Upper lobe of left lung (tissue), 6 donors: Measurements from ENCODE around the gene DRC3. TPM values are rescaled to one million over a fixed set of nuclear protein-coding genes. Genes with fewer than 3 reads are reported as not detected.

ENCODE experiments used
- ATAC-seq, 2 donors: fragments of 200-7000 bp; cut with Tn5 transposase; one replicate each; pipeline ENCODE4 v1.9.1; 2022; ENCODE audit warnings: mild to moderate bottlenecking in 2 of 2, moderate library complexity in 2 of 2; ENCODE audit not compliant: low FRiP score in 2 of 2
- DNase-seq, 2 donors: peaks; one replicate each; pipeline ENCODE4 v3.0.0-alpha.2; 2019 to 2020
- H3K27ac ChIP-seq, 4 donors: fragments of 200-600 bp; sonication (generic); one replicate each; pipeline ENCODE4 v1.5.1; 2016 to 2019
- H3K27me3 ChIP-seq, 4 donors: fragments of 200-600 bp; sonication (generic); one replicate each; pipeline ENCODE4 v1.5.1; 2017 to 2019
- H3K36me3 ChIP-seq, 4 donors: fragments of 200-600 bp; sonication (generic); one replicate each; pipeline ENCODE4 v1.5.1; 2016 to 2019
- H3K4me1 ChIP-seq, 4 donors: fragments of 200-600 bp; sonication (generic); one replicate each; pipeline ENCODE4 v1.5.1; 2018 to 2019
- H3K4me3 ChIP-seq, 4 donors: fragments of 200-600 bp; sonication (generic); one replicate each; pipeline ENCODE4 v1.5.1; 2017 to 2019; ENCODE audit warnings: mild to moderate bottlenecking in 2 of 4, moderate library complexity in 1 of 4
- H3K9me3 ChIP-seq, 4 donors: fragments of 200-600 bp; sonication (generic); one replicate each; pipeline ENCODE4 v1.5.1; 2018 to 2019
- EP300 ChIP-seq, 4 donors: sonication (generic); formaldehyde crosslinking; IDR thresholded peaks; one replicate each; pipeline ENCODE4 v1.5.1; 2017; ENCODE audit warnings: antibody characterized with exemption in 4 of 4, control low read depth in 2 of 4
- POLR2A ChIP-seq, 4 donors: fragments of 450-650 bp; IDR thresholded peaks; one replicate each; pipeline ENCODE4 v1.5.1; 2016 to 2017; ENCODE audit warnings: antibody characterized with exemption in 4 of 4, mild to moderate bottlenecking in 2 of 4
- POLR2AphosphoS5 ChIP-seq, 2 donors: sonication (generic); formaldehyde crosslinking; IDR thresholded peaks; one replicate each; pipeline ENCODE4 v1.5.1; 2017; ENCODE audit warnings: antibody characterized with exemption in 2 of 2
- WGBS, 2 donors: methylation state at CpG; one replicate each; pipeline ENCODE4 v1.1.5; 2017 to 2018; 5-methylcytosine and 5-hydroxymethylcytosine counted together
- total RNA-seq, 6 donors: library from RNA; depleted of rRNA in 4 of 6; stranded (reverse); fragments of >200 nt in 4 of 6; gene quantifications; one replicate each; pipeline versions ENCODE4 v1.1.0 to v1.2.1, GENCODE V29; 2016 to 2021
- TF ChIP-seq, protein P1 (sequence below), 6 experiments: fragments of 450-650 bp in 4 of 6; fragments of 200-600 bp in 2 of 6; sonication (generic) in 2 of 6; IDR thresholded peaks; one replicate each; pipeline ENCODE4 v1.5.1; 2016 to 2019; ENCODE audit warnings: antibody characterized with exemption in 6 of 6
- donor health status: DM: no; HTN: no; CAD: no; lungs with moderate emphysema.
- donor health status: DM: no; HTN: yes; CAD: no; lungs with severe emphysema.

DRC3 gene
- total RNA-seq, 6 donors from 2014 or later = 1.5 to 46.2 (median 11.4) TPM

DNA sequence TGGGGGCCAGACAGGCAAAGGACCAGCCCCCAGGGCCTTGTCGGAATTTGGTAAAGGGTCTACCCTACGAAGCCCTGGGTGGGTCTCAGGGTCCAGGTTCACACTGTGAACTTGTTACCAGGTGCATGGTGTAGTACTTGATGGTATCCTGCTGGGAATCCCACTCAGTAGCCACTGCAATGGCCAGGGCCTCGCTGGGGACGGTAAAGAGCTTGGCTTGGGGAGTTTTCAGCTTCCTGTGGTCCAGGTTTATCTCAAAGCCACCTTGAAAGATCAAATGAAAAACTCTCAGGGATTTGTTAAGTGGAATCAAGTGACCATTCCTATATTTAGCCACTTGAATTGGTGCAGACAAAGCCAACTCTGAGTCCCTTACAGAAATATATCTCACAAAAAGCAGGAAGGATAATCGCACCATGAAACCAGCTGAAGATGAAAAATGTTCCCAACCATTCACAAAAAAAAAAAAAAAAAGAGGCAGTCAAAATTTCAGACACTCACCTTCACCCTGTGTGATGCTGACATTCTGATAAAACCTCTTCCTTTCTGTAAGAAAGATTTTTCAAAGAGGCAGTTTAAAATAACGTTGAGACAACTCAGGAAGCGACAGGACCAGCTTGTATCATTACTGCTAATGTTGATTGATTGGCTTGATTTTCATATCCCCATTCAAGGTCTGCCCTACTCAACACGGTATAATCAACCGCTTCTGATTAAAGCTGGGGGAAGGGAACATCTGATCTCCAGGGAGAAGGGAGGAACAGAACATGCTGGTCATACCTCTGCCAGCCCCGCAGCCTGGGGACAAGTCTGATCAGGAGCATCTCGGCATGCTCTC, 55.7 kb downstream of the DRC3 start:
- Histone ChIP-seq H3K36me3 (peaks cover 0 to 21% (median 9%) of the 10 kb centered on the region in 4 donors), H3K4me1 (peaks cover 3 to 11% (median 7%) of the 10 kb centered on the region in 4 donors), H3K4me3 (no peak overlapping the region), H3K27me3 (no peaks in the 10 kb centered on the region), H3K27ac (no peak overlapping the region), H3K9me3 (no peaks in the 10 kb centered on the region)
- 65 to 70% methylated on average over 11 of the region's 11 CpGs for WGBS, 2 donors
- no peak for DNase-seq
- TF ChIP-seq, protein P1, sequence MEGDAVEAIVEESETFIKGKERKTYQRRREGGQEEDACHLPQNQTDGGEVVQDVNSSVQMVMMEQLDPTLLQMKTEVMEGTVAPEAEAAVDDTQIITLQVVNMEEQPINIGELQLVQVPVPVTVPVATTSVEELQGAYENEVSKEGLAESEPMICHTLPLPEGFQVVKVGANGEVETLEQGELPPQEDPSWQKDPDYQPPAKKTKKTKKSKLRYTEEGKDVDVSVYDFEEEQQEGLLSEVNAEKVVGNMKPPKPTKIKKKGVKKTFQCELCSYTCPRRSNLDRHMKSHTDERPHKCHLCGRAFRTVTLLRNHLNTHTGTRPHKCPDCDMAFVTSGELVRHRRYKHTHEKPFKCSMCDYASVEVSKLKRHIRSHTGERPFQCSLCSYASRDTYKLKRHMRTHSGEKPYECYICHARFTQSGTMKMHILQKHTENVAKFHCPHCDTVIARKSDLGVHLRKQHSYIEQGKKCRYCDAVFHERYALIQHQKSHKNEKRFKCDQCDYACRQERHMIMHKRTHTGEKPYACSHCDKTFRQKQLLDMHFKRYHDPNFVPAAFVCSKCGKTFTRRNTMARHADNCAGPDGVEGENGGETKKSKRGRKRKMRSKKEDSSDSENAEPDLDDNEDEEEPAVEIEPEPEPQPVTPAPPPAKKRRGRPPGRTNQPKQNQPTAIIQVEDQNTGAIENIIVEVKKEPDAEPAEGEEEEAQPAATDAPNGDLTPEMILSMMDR (IDR thresholded peaks at IDR 0.05) = no peak
- TF ChIP-seq POLR2AphosphoS5 (IDR thresholded peaks at IDR 0.05) = no peak
- TF ChIP-seq POLR2A (IDR thresholded peaks at IDR 0.05) = no peak
- no peak for TF ChIP-seq EP300 (IDR thresholded peaks at IDR 0.05)
- ATAC-seq = no peak

DNA sequence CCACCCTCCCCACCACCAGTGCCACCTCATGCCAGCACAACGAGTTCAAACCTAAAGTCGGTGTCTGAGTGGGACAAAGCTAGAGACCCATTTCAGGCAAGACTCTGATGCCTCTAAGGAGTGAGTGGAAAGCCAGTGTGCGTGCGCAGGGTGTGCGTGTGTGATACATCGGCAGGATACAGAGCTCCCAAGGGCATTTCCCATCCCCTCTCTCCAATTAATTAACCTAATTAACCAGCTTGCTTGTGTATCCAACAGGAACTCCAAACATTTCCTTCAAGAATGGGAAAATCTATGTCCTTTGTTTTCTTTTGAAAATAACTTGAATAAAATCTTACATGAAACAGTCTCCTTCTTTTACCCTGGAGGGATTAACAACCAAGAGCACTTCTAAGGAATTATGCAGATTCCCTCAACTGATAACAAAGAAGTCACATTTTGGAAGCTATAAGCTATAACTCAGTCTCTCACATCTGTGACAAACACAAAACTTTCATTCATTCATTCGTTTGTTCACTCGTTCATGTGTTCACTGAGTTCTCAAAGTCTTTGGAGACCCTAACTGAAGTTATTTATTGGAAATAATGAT, 56.4 kb downstream of the DRC3 start:
- peaks cover 3 to 12% (median 8%) of the 10 kb centered on the region in 4 donors for H3K4me1 ChIP-seq
- no peak overlapping the region for H3K4me3 ChIP-seq
- TF ChIP-seq POLR2AphosphoS5 (IDR thresholded peaks at IDR 0.05) (no peak), POLR2A (IDR thresholded peaks at IDR 0.05) (no peak), EP300 (IDR thresholded peaks at IDR 0.05) (no peak)
- TF ChIP-seq, protein P1 (IDR thresholded peaks at IDR 0.05) = no peak
- ATAC-seq (no peak), DNase-seq (no peak)
- no peak overlapping the region for H3K27ac ChIP-seq
- 79 to 83% methylated on average over 8 of the region's 8 CpGs for WGBS, 2 donors
- peaks cover 0 to 20% (median 8%) of the 10 kb centered on the region in 4 donors for H3K36me3 ChIP-seq
- H3K9me3 ChIP-seq = no peaks in the 10 kb centered on the region
- H3K27me3 ChIP-seq = no peaks in the 10 kb centered on the region

DNA sequence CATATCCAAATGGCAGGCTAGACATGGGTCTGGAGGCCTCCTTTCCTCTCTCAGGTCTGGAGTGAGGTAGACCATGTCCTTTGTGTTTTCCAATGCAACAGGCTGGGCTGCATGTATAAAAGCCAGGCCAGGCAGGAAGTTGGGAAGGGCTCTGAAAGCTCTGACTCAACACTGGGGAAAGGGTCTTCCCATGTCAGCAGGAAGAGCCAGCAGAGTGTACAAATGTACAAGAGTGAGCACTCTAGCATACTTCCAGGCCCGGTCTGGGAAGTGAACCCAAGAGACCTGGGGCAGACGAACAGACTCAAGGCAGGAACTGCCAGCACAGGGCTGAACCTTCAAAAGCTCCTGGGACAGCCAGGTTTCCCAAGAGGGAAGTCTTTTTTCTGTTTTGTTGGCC, 59.3 kb downstream of the DRC3 start:
- peaks cover 0 to 13% (median 3%) of the 10 kb centered on the region in 4 donors for H3K36me3 ChIP-seq
- peaks cover 0 to 12% (median 8%) of the 10 kb centered on the region in 4 donors for H3K4me1 ChIP-seq
- peak in 1 of 2 donors; percentile 24 for DNase-seq
- peak overlapping the region in 1 of 4 donors; percentile 3 for H3K27ac ChIP-seq
- TF ChIP-seq EP300 (IDR thresholded peaks at IDR 0.05) (no peak), POLR2A (IDR thresholded peaks at IDR 0.05) (no peak), POLR2AphosphoS5 (IDR thresholded peaks at IDR 0.05) (no peak)
- TF ChIP-seq, protein P1 (IDR thresholded peaks at IDR 0.05) = no peak
- no peaks in the 10 kb centered on the region for H3K27me3 ChIP-seq
- 47 to 52% methylated on average over 2 of the region's 2 CpGs for WGBS, 2 donors
- no peak for ATAC-seq
- H3K4me3 ChIP-seq = no peak overlapping the region
- no peaks in the 10 kb centered on the region for H3K9me3 ChIP-seq

DNA sequence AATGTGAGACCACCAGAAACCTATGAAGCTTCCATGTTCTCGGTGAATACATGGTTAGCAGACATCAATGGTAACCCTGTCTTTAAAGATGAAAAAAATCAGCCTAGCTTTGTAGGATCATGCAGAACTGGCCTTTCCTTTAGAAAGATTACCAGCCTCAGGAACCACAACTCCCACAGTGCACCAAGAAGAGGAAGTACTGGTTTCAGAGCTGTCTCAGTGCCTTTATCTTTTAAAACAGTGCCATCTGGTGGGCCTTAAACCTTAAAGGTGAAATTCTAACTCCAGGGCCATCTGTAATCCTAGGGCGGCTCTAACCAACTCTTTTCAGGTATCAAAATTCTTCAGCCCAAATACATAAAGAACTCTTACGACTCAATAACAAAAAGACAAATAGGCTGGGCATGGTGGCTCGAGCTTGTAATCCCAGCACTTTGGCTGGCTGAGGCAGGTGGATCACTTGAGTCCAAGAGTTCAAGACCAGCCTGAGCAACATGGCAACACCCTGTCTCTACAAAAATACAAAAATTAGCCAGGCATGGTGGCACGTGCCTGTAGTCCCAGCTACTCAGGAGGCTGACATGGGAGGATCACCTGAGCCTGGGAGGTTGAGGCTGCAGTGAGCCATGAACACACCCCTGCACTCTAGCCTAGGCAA, 60.9 kb downstream of the DRC3 start:
- peak; percentile 92 to 93 for ATAC-seq
- TF ChIP-seq, protein P1 (IDR thresholded peaks at IDR 0.05) = peak; percentile 46 to 75 (median 62)
- TF ChIP-seq POLR2A (IDR thresholded peaks at IDR 0.05) (no peak), POLR2AphosphoS5 (IDR thresholded peaks at IDR 0.05) (no peak), EP300 (IDR thresholded peaks at IDR 0.05) (no peak)
- Histone ChIP-seq H3K36me3 (no peaks in the 10 kb centered on the region), H3K27ac (no peak overlapping the region), H3K4me1 (peaks cover 15 to 27% (median 21%) of the 10 kb centered on the region in 4 donors), H3K9me3 (no peaks in the 10 kb centered on the region), H3K27me3 (no peaks in the 10 kb centered on the region), H3K4me3 (no peak overlapping the region)
- WGBS, 2 donors = 17 to 25% methylated on average over 5 of the region's 5 CpGs
- DNase-seq = peak in 1 of 2 donors; percentile 55
